ENCODE measurements around the gene PPIE.
A peak's percentile ranks its signal among the peaks of the same experiment; 100 is the strongest.

The PPIE gene

DNA sequence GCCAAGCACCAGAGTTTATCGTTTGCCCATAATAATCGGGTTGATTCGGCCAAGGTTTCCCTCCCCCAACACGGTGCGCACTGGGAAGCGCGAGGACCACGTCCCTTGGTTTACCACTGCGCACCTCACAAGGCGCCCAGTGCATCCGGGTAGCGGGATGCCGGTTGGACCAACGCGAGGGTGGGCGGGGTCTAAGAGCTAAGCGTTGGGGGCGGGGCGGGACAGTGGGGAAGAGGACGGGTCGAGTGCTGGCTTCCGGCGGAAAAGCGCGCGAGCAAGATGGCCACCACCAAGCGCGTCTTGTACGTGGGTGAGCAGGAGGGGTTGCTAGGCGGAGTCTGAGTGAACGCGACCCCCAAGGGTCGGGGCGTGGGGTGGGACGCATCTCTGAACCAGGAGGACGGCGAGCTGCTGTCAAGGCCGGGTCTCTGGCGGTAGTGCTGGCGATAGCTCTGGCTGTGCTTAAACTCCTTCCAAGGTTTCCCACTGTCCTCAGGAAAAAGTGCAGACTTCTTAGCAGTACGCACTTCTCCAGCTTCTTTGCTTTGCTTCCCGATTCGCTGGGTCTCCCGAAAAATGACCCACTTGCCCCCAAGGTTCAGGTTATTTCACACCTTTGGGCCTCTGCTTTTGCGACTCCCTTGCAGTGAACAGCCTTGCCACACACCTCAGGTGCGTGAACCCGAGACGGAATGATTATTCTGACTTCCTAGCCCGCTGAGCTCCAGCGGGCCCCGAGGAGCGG is at the start of gene PPIE:
Gene PPIE, plus strand, starts transcription at position 261 of the 745 bp plus-strand sequence. Its CDS starts 19 bp downstream, at position 280.
- H3K27ac ChIP-seq (ENCODE audit: low read length) = peak within 1 kb of the TSS; percentile 53
- peaks cover 16% of the 10 kb centered on the region for H3K4me1 ChIP-seq (ENCODE audit: control insufficient read depth, insufficient read depth, low read length)
- peak within 1 kb of the TSS; percentile 92 to 96 for H3K9ac ChIP-seq (ENCODE audit: low read length in 2 of 2)
- H3K4me3 ChIP-seq (ENCODE audit: low read length in 2 of 2) = peak within 1 kb of the TSS; percentile 97 to 98
- H3K9me3 ChIP-seq (ENCODE audit: control insufficient read depth in 2 of 2, low read length in 2 of 2) = no peaks in the 10 kb centered on the region
- no peaks in the 10 kb centered on the region for H3K27me3 ChIP-seq (ENCODE audit: control insufficient read depth in 1 of 2, insufficient read depth in 2 of 2, low read length in 2 of 2)
- peaks cover 23% of the 10 kb centered on the region in 2 donors for H3K36me3 ChIP-seq (ENCODE audit: control insufficient read depth in 2 of 2, insufficient read depth in 2 of 2, low read length in 2 of 2)

DNA sequence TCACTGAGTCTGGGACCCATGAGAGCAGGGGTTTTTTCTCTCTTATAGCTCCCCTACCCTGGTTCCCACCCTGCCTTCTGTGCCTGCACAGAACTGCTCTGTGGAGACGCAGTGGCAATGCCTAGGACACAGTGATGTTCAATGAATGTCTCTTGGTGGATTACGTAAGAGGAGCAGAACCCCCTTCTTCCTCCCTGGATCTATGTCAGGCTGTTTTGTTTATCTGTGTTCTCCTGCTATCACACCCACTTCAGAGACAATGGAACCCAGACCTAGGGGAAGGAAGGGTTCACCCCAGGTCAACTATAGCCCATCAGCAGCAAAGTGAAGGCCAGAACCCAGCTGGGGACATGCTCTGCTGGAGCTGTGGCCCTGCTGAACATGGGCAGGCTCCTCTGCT is 49.5 kb upstream of the PPIE start:
- Histone ChIP-seq H3K36me3 (ENCODE audit: control insufficient read depth in 2 of 2, insufficient read depth in 2 of 2, low read length in 2 of 2) (no peaks in the 10 kb centered on the region), H3K9ac (ENCODE audit: low read length in 2 of 2) (no peak overlapping the region), H3K27ac (ENCODE audit: low read length) (no peak overlapping the region), H3K4me3 (ENCODE audit: low read length in 2 of 2) (no peak overlapping the region), H3K4me1 (ENCODE audit: control insufficient read depth, insufficient read depth, low read length) (peaks cover 22% of the 10 kb centered on the region), H3K9me3 (ENCODE audit: control insufficient read depth in 2 of 2, low read length in 2 of 2) (no peaks in the 10 kb centered on the region), H3K27me3 (ENCODE audit: control insufficient read depth in 1 of 2, insufficient read depth in 2 of 2, low read length in 2 of 2) (peaks cover 52 to 54% of the 10 kb centered on the region in 2 donors)

DNA sequence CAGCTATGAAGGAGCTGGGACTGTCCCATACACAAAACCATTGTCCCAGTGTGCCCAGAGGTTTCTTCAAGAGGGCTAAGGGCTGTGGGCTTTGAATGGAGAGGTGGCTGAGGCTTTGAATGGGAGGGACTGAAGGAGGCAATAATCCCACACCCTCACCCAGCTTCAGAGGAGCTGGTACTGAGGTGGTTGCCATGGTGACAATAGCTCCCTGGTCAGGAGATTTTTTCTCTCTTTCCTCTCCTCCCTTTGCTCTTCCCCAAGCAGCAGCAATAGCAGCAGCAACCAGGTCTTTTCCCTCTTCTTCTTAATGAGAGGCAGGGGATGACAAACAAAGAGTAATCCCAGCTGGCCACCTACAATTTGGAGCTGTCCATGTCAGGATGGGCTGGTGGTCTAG is 49.0 kb upstream of the PPIE start:
- H3K9me3 ChIP-seq (ENCODE audit: control insufficient read depth in 2 of 2, low read length in 2 of 2) = no peaks in the 10 kb centered on the region
- H3K4me1 ChIP-seq (ENCODE audit: control insufficient read depth, insufficient read depth, low read length) = peaks cover 22% of the 10 kb centered on the region
- H3K36me3 ChIP-seq (ENCODE audit: control insufficient read depth in 2 of 2, insufficient read depth in 2 of 2, low read length in 2 of 2) = no peaks in the 10 kb centered on the region
- H3K27me3 ChIP-seq (ENCODE audit: control insufficient read depth in 1 of 2, insufficient read depth in 2 of 2, low read length in 2 of 2) = peaks cover 50 to 52% of the 10 kb centered on the region in 2 donors
- H3K4me3 ChIP-seq (ENCODE audit: low read length in 2 of 2) = no peak overlapping the region
- H3K9ac ChIP-seq (ENCODE audit: low read length in 2 of 2) = no peak overlapping the region
- H3K27ac ChIP-seq (ENCODE audit: low read length) = no peak overlapping the region

DNA sequence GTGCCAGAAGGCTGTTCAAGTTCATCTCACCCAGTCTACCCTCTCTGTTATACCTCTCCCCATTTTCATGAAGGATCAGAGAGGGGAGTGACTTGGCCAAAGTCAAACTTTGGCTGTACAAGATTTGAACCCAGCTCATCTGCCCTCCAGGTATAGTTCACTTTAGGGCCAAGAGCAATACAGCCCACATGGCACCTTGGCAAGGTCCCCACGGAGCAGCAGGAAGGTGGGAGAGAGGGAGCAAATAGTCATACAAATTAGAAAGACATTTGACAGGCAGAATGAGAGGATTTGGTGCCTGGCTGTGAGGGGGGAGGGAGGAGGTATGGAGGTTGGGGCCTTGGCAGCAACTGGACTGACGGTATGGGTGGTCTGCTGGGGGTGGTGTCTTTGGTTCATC is 48.5 kb upstream of the PPIE start:
- H3K27me3 ChIP-seq (ENCODE audit: control insufficient read depth in 1 of 2, insufficient read depth in 2 of 2, low read length in 2 of 2) = peaks cover 47 to 48% of the 10 kb centered on the region in 2 donors
- no peak overlapping the region for H3K4me3 ChIP-seq (ENCODE audit: low read length in 2 of 2)
- no peak overlapping the region for H3K9ac ChIP-seq (ENCODE audit: low read length in 2 of 2)
- no peak overlapping the region for H3K27ac ChIP-seq (ENCODE audit: low read length)
- H3K9me3 ChIP-seq (ENCODE audit: control insufficient read depth in 2 of 2, low read length in 2 of 2) = no peaks in the 10 kb centered on the region
- H3K4me1 ChIP-seq (ENCODE audit: control insufficient read depth, insufficient read depth, low read length) = peaks cover 22% of the 10 kb centered on the region
- no peaks in the 10 kb centered on the region for H3K36me3 ChIP-seq (ENCODE audit: control insufficient read depth in 2 of 2, insufficient read depth in 2 of 2, low read length in 2 of 2)

DNA sequence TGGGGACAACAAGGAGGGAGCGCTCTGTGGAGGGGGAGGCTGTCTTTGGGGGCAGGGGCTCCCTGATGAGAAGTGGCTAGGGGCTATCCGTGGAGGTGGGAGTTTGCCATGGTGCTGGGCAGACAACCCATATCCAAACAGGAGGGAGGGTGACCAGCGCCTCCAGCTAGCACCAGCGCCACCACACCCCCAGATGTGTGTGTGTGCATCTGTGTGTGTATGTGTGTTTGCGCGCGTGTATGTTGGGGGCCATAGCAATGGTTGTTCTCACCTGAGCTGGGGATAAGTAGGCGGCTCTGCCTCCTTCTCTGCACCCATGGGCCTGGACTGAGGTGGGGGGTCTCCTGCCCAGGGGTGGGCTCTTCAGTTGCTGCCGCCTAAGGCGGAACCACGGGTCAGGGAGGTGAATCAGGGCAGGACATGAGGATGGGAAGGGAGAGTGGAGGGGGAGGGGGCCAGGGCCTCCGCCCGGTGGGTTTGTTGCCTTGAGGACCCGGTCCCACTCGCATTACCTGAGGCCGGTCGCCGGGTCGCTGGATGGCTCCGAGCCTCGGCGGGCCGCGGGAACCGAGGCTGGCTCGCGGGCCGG is 47.8 kb upstream of the PPIE start:
- Histone ChIP-seq H3K9ac (ENCODE audit: low read length in 2 of 2) (no peak overlapping the region), H3K4me3 (ENCODE audit: low read length in 2 of 2) (peak overlapping the region; percentile 59 to 69), H3K27me3 (ENCODE audit: control insufficient read depth in 1 of 2, insufficient read depth in 2 of 2, low read length in 2 of 2) (peaks cover 47 to 48% of the 10 kb centered on the region in 2 donors), H3K4me1 (ENCODE audit: control insufficient read depth, insufficient read depth, low read length) (peaks cover 22% of the 10 kb centered on the region), H3K36me3 (ENCODE audit: control insufficient read depth in 2 of 2, insufficient read depth in 2 of 2, low read length in 2 of 2) (no peaks in the 10 kb centered on the region), H3K9me3 (ENCODE audit: control insufficient read depth in 2 of 2, low read length in 2 of 2) (no peaks in the 10 kb centered on the region), H3K27ac (ENCODE audit: low read length) (no peak overlapping the region)

DNA sequence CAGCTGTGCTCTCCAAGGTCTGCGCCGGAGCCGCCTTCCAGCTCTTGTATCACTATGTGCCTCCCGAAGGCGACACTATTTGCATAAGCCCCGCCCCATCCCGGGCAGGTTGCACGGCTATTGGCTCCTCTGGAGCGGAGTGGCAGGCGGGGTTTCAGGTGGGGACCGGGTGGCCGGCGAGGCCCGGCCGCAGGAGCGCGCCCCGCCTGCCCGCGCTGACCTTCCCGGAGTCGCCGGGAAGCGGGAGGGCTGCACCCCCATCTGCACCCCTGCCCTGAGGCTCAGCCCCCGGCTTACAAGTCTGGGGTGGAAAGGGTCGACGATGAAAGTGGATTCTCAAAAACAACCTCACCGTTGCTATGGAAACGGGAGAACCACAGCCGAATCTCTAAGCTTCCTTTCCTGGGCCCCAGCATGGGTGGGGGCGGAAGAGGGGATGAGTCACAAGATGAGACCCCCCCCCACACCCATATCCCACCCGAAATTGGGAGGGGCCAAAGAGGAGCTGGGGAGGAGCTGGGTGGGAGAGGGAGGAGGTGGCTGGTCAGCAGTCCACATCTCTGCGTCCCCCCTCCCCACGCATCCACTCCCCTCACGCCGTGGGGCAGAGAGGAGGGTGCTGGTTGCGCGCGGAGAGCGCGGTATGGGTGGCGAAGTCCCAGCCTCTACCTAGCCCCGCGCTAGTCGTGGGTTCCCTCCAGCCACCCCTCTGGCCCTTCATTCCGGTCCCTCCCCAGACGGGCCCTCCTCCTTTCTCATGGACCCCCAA is 47.1 kb upstream of the PPIE start, which contains the start of gene HPCAL4:
Gene HPCAL4, minus strand, starts transcription at position 51 of the 769 bp plus-strand sequence. CDS start 6,830 bp downstream, outside the sequence.
- Histone ChIP-seq H3K27ac (ENCODE audit: low read length) (no peak within 1 kb of the TSS), H3K27me3 (ENCODE audit: control insufficient read depth in 1 of 2, insufficient read depth in 2 of 2, low read length in 2 of 2) (peaks cover 44 to 48% of the 10 kb centered on the region in 2 donors), H3K4me1 (ENCODE audit: control insufficient read depth, insufficient read depth, low read length) (peaks cover 22% of the 10 kb centered on the region), H3K4me3 (ENCODE audit: low read length in 2 of 2) (peak within 1 kb of the TSS; percentile 59 to 69), H3K9me3 (ENCODE audit: control insufficient read depth in 2 of 2, low read length in 2 of 2) (no peaks in the 10 kb centered on the region), H3K36me3 (ENCODE audit: control insufficient read depth in 2 of 2, insufficient read depth in 2 of 2, low read length in 2 of 2) (no peaks in the 10 kb centered on the region), H3K9ac (ENCODE audit: low read length in 2 of 2) (no peak within 1 kb of the TSS)

DNA sequence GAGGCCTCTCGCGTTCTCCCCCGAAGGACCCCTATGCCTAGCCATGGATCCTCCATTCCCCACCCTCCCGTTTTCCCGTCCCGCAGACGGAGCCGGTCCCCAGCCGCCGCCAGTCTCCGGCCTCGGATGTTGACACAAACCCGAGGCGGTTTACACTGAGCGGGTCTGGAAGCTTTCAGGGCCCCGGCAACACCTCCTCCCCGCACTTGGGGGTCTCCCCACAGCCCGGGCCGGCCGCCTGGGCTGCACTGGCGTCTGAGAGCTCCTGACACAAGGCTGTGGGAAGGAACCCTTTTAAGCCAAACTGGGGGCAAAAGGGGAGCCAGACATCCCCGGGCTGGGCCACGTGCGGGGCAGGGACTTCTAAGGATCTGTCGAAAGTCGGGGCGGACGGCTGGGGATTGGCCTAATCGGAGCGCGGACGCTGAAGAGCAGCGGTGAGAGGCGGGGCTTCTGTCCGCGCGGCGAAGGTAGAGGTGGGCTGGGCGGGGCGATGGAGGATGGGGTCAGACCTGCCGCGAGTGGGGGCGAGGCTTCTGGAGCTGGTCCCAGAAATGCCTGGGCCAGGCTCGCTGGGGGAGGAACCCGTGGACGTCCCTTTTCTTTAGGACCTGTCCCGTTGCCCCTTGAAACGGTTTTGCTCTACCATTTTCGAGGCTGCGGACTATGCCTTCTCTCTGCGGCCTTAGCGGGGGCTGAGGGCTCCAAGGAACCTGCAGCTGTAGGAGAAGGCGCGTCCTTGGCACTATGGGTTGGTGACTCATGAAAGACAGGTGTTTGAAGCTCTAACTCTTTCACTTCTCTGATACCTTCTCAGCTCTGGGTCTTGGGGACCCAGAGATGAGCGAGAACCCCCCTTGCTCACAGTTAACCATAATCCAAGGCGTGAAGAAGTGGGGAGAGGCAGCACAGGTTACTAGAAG is 46.3 kb upstream of the PPIE start:
- Histone ChIP-seq H3K27ac (ENCODE audit: low read length) (no peak overlapping the region), H3K4me1 (ENCODE audit: control insufficient read depth, insufficient read depth, low read length) (peaks cover 22% of the 10 kb centered on the region), H3K27me3 (ENCODE audit: control insufficient read depth in 1 of 2, insufficient read depth in 2 of 2, low read length in 2 of 2) (peaks cover 37 to 43% of the 10 kb centered on the region in 2 donors), H3K9me3 (ENCODE audit: control insufficient read depth in 2 of 2, low read length in 2 of 2) (no peaks in the 10 kb centered on the region), H3K36me3 (ENCODE audit: control insufficient read depth in 2 of 2, insufficient read depth in 2 of 2, low read length in 2 of 2) (no peaks in the 10 kb centered on the region), H3K9ac (ENCODE audit: low read length in 2 of 2) (no peak overlapping the region), H3K4me3 (ENCODE audit: low read length in 2 of 2) (peak overlapping the region; percentile 59 to 69)

DNA sequence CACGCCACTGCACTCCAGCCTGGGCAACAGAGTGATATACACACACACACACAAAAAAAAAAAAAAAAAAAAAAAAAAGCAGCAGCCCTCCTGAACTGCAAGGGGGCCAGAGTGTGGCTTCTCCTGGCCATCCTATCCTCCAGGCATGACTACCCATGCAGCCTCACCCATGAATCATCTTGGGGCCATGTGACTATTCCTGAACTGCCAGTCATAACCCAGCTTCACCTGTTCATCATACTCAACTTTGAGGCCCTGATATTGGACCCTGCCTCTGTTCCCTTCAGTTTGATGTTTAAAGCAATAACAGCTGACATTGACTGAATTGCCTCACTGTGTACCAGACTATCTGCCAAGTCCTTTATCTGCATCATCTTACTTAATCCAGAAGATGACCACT is 44.7 kb upstream of the PPIE start:
- Histone ChIP-seq H3K9me3 (ENCODE audit: control insufficient read depth in 2 of 2, low read length in 2 of 2) (no peaks in the 10 kb centered on the region), H3K9ac (ENCODE audit: low read length in 2 of 2) (no peak overlapping the region), H3K36me3 (ENCODE audit: control insufficient read depth in 2 of 2, insufficient read depth in 2 of 2, low read length in 2 of 2) (no peaks in the 10 kb centered on the region), H3K4me1 (ENCODE audit: control insufficient read depth, insufficient read depth, low read length) (peaks cover 22% of the 10 kb centered on the region), H3K27me3 (ENCODE audit: control insufficient read depth in 1 of 2, insufficient read depth in 2 of 2, low read length in 2 of 2) (peaks cover 34 to 38% of the 10 kb centered on the region in 2 donors), H3K27ac (ENCODE audit: low read length) (no peak overlapping the region), H3K4me3 (ENCODE audit: low read length in 2 of 2) (no peak overlapping the region)

DNA sequence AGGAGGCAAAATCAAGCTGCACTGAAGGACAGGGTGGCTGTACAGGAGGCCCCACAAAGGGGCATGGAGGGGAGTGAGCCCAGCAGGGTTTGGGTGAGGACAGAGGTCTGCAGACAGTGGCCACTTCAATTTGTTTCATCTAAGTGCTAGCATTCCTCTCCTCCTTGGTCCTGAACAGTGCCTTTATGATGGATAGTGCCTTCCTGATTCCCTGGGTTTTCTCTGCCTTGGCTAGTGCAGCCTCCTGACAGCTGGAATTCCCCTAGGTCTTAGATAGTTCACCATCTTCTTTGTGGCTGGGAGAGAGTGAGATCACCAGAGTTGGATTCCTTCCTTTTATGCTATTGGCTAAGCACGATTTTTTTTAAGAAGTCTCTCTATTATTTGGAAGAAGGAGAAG is 43.7 kb upstream of the PPIE start:
- Histone ChIP-seq H3K4me3 (ENCODE audit: low read length in 2 of 2) (no peak overlapping the region), H3K27ac (ENCODE audit: low read length) (no peak overlapping the region), H3K9ac (ENCODE audit: low read length in 2 of 2) (no peak overlapping the region), H3K9me3 (ENCODE audit: control insufficient read depth in 2 of 2, low read length in 2 of 2) (no peaks in the 10 kb centered on the region), H3K27me3 (ENCODE audit: control insufficient read depth in 1 of 2, insufficient read depth in 2 of 2, low read length in 2 of 2) (peaks cover 28 to 32% of the 10 kb centered on the region in 2 donors), H3K4me1 (ENCODE audit: control insufficient read depth, insufficient read depth, low read length) (peaks cover 22% of the 10 kb centered on the region), H3K36me3 (ENCODE audit: control insufficient read depth in 2 of 2, insufficient read depth in 2 of 2, low read length in 2 of 2) (no peaks in the 10 kb centered on the region)

DNA sequence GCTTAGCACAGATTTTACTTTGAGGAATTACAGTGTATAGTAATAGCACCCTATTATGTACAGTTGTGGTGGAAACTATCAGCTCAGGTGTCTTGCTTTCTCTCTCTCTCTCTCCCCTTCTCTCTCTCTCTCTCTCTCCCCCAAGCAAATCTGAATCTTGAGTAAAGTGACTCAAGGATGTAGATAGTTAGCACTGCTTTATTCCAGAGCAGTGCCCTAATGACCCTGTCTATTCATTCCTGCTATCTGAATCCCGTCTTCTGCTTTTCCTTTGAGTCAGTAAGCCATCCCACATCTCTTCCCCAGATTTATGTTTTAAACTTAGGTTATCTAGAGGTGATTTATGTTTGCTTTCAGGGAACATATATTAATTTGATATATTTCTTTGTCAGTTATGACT is 42.2 kb upstream of the PPIE start:
- H3K4me3 ChIP-seq (ENCODE audit: low read length in 2 of 2) = no peak overlapping the region
- H3K36me3 ChIP-seq (ENCODE audit: control insufficient read depth in 2 of 2, insufficient read depth in 2 of 2, low read length in 2 of 2) = no peaks in the 10 kb centered on the region
- H3K9me3 ChIP-seq (ENCODE audit: control insufficient read depth in 2 of 2, low read length in 2 of 2) = no peaks in the 10 kb centered on the region
- H3K9ac ChIP-seq (ENCODE audit: low read length in 2 of 2) = no peak overlapping the region
- H3K27me3 ChIP-seq (ENCODE audit: control insufficient read depth in 1 of 2, insufficient read depth in 2 of 2, low read length in 2 of 2) = peaks cover 18 to 20% of the 10 kb centered on the region in 2 donors
- H3K4me1 ChIP-seq (ENCODE audit: control insufficient read depth, insufficient read depth, low read length) = peaks cover 13% of the 10 kb centered on the region
- no peak overlapping the region for H3K27ac ChIP-seq (ENCODE audit: low read length)

Measured in stomach smooth muscle (tissue), 2 donors.